H1 (cell line): ENCODE measurements around the gene TMEM44. TPM values are rescaled to one million over a fixed set of nuclear protein-coding genes. Genes with fewer than 3 reads are reported as not detected.

Experiments used
- CTCF ChIA-PET: fragments of 300-600 bp; sonication (Branson Sonifier 250); formaldehyde crosslinking; loops from one replicate; lab custom pipeline; 2021; ENCODE audit not compliant: partially characterized antibody; lab: Charles Lee
- POLR2A ChIA-PET: fragments of 300-600 bp; sonication (Branson Sonifier 250); formaldehyde crosslinking; loops from one replicate; lab custom pipeline; 2021; ENCODE audit warnings: inconsistent platforms; ENCODE audit not compliant: partially characterized antibody; lab: Charles Lee
- DNase-seq, 2 experiments: peaks; one replicate each; pipeline versions ENCODE4 v3.0.0 to v3.0.0-alpha.2; 2010 to 2022; ENCODE audit warnings: low spot score in 2 of 2, low read depth in 1 of 2, mixed read lengths in 1 of 2
- FAIRE-seq: peaks from 2 replicates; lab custom pipeline; 2011; peaks lifted over from hg19 to GRCh38; lab: Jason Lieb, UNC
- H2AFZ ChIP-seq: 2 replicates; pipeline ENCODE4 v1.8.1; 2012; ENCODE audit warnings: low read length, inconsistent platforms
- H2AK5ac ChIP-seq: 2 replicates; pipeline ENCODE4 v1.6.1; 2013; ENCODE audit warnings: low read depth, low read length
- H2BK120ac ChIP-seq: replicated peaks from 2 replicates; pipeline ENCODE3; 2013; ENCODE audit warnings: low read depth, low read length, inconsistent platforms
- H2BK12ac ChIP-seq: 2 replicates; pipeline ENCODE4 v1.6.1; 2013; ENCODE audit warnings: low read depth, low read length
- H2BK15ac ChIP-seq: 2 replicates; pipeline ENCODE4 v1.6.1; 2013; ENCODE audit warnings: low read length
- H2BK20ac ChIP-seq: 2 replicates; pipeline ENCODE4 v1.6.1; 2013; ENCODE audit warnings: low read length
- H2BK5ac ChIP-seq: 2 replicates; pipeline ENCODE4 v1.6.1; 2013; ENCODE audit warnings: low read depth, low read length
- H3K14ac ChIP-seq: 2 replicates; pipeline ENCODE4 v1.6.1; 2013; ENCODE audit warnings: inconsistent platforms; ENCODE audit not compliant: insufficient read length
- H3K18ac ChIP-seq: 2 replicates; pipeline ENCODE4 v1.6.1; 2013; ENCODE audit warnings: low read length; ENCODE audit errors: extremely low read depth
- H3K23ac ChIP-seq: 2 replicates; pipeline ENCODE4 v1.6.1; 2013; ENCODE audit warnings: inconsistent platforms; ENCODE audit not compliant: insufficient read length
- H3K23me2 ChIP-seq: 2 replicates; pipeline ENCODE4 v1.6.1; 2013; ENCODE audit warnings: low read depth, low read length
- H3K27ac ChIP-seq: 2 replicates; pipeline ENCODE4 v1.6.1; 2011; ENCODE audit warnings: low read depth, low read length, inconsistent platforms
- H3K27me3 ChIP-seq, 4 experiments: replicated peaks in 1 of 4; 1 replicate in 1 of 4; 2 replicates in 3 of 4; pipeline versions ENCODE4 v1.6.1 to v1.8.1; 2011 to 2013; ENCODE audit warnings: low read length in 3 of 4, mild to moderate bottlenecking in 3 of 4, inconsistent platforms in 2 of 4, mixed read lengths in 2 of 4, moderate library complexity in 1 of 4; ENCODE audit not compliant: control insufficient read depth in 3 of 4, insufficient read depth in 3 of 4; ENCODE audit errors: extremely low read depth in 1 of 4
- H3K36me3 ChIP-seq, 4 experiments: 2 replicates each; pipeline versions ENCODE4 v1.6.1 to v1.8.1; 2011 to 2013; ENCODE audit warnings: mild to moderate bottlenecking in 4 of 4, low read length in 3 of 4, moderate library complexity in 2 of 4, control low read depth in 1 of 4, inconsistent platforms in 1 of 4; ENCODE audit not compliant: insufficient read depth in 4 of 4, control insufficient read depth in 2 of 4
- H3K4ac ChIP-seq: replicated peaks from 2 replicates; pipeline ENCODE3; 2013; ENCODE audit warnings: low read length, low read depth, mixed read lengths, inconsistent platforms; ENCODE audit not compliant: insufficient read length
- H3K4me1 ChIP-seq, 4 experiments: replicated peaks in 1 of 4; 1 replicate in 1 of 4; 2 replicates in 3 of 4; pipeline versions ENCODE4 v1.6.1 to v1.8.1; 2011 to 2013; ENCODE audit warnings: low read length in 3 of 4, inconsistent platforms in 2 of 4, mixed read lengths in 1 of 4; ENCODE audit not compliant: insufficient read depth in 4 of 4, control insufficient read depth in 3 of 4
- H3K4me2 ChIP-seq, 2 experiments: 2 replicates each; pipeline versions ENCODE4 v1.6.1 to v1.8.1; 2011 to 2013; ENCODE audit warnings: low read depth in 2 of 2, low read length in 2 of 2, control low read depth in 1 of 2, inconsistent platforms in 1 of 2, mild to moderate bottlenecking in 1 of 2; ENCODE audit not compliant: insufficient read depth in 1 of 2
- H3K4me3 ChIP-seq, 4 experiments: fragments of 200-600, 300-600 bp in 1 of 4; sonication (generic), shearing (Covaris generic), sonication (Bioruptor Twin) in 1 of 4; 2 replicates each; pipeline versions ENCODE4 v1.5.1 to v1.8.1; 2011 to 2016; ENCODE audit warnings: low read length in 4 of 4, low read depth in 3 of 4, control low read depth in 2 of 4, inconsistent platforms in 2 of 4, mild to moderate bottlenecking in 2 of 4, mixed read lengths in 1 of 4, moderate library complexity in 1 of 4; ENCODE audit not compliant: insufficient read depth in 2 of 4; ENCODE audit errors: extremely low read depth in 1 of 4
- H3K56ac ChIP-seq: replicated peaks from 2 replicates; pipeline ENCODE3; 2013; ENCODE audit warnings: low read depth, mild to moderate bottlenecking, mixed read lengths, low read length, inconsistent platforms; ENCODE audit not compliant: insufficient read length
- H3K79me1 ChIP-seq: 2 replicates; pipeline ENCODE4 v1.6.1; 2013; ENCODE audit warnings: low read depth, low read length, control low read depth
- H3K79me2 ChIP-seq, 2 experiments: 2 replicates each; pipeline versions ENCODE4 v1.6.1 to v1.8.1; 2012 to 2013; ENCODE audit warnings: low read length in 2 of 2, mild to moderate bottlenecking in 2 of 2, inconsistent platforms in 1 of 2; ENCODE audit not compliant: insufficient read depth in 2 of 2, control insufficient read depth in 1 of 2
- H3K9ac ChIP-seq, 4 experiments: replicated peaks in 1 of 4; 1 replicate in 1 of 4; 2 replicates in 3 of 4; pipeline versions ENCODE4 v1.6.1 to v1.8.1; 2011 to 2013; ENCODE audit warnings: low read depth in 3 of 4, low read length in 3 of 4, control low read depth in 2 of 4, mild to moderate bottlenecking in 2 of 4, moderate library complexity in 2 of 4, inconsistent platforms in 1 of 4; ENCODE audit errors: extremely low read depth in 1 of 4
- H3K9me3 ChIP-seq, 2 experiments: 2 replicates each; pipeline versions ENCODE4 v1.6.1 to v1.8.1; 2012 to 2013; ENCODE audit warnings: mild to moderate bottlenecking in 2 of 2, moderate library complexity in 2 of 2, control low read depth in 1 of 2, inconsistent platforms in 1 of 2, low read depth in 1 of 2, low read length in 1 of 2, mixed read lengths in 1 of 2; ENCODE audit not compliant: insufficient read depth in 2 of 2
- H4K20me1 ChIP-seq, 2 experiments: replicated peaks in 1 of 2; 2 replicates each; pipeline versions ENCODE3 to v1.8.1; 2011 to 2013; ENCODE audit warnings: inconsistent platforms in 2 of 2, low read length in 2 of 2, mild to moderate bottlenecking in 1 of 2; ENCODE audit not compliant: insufficient read depth in 2 of 2, control insufficient read depth in 1 of 2
- H4K5ac ChIP-seq: 2 replicates; pipeline ENCODE4 v1.6.1; 2013; ENCODE audit warnings: low read length, low read depth, mixed read lengths, inconsistent platforms; ENCODE audit not compliant: insufficient read length
- H4K8ac ChIP-seq: 2 replicates; pipeline ENCODE4 v1.8.0; 2013; ENCODE audit warnings: mild to moderate bottlenecking, moderate library complexity, low read length, inconsistent platforms; ENCODE audit not compliant: insufficient read depth; ENCODE audit errors: extremely low read depth
- H4K91ac ChIP-seq: replicated peaks from 2 replicates; pipeline ENCODE3; 2013; ENCODE audit warnings: low read length, mixed read lengths, inconsistent platforms; ENCODE audit not compliant: insufficient read length
- CHD1 ChIP-seq: IDR thresholded peaks from 2 replicates; pipeline ENCODE4 v1.6.1; 2012; ENCODE audit warnings: low read depth, low read length, improper control_type of control experiment
- EP300 ChIP-seq, 2 experiments: IDR thresholded peaks; 1 replicate in 1 of 2; 2 replicates in 1 of 2; pipeline ENCODE4 v1.6.1; 2011 to 2012; ENCODE audit warnings: low read depth in 2 of 2, low read length in 2 of 2, mild to moderate bottlenecking in 2 of 2, borderline replicate concordance in 1 of 2, inconsistent platforms in 1 of 2, moderate library complexity in 1 of 2
- RAD21 ChIP-seq, 2 experiments: IDR thresholded peaks in 1 of 2; conservative IDR thresholded peaks in 1 of 2; 2 replicates each; pipeline ENCODE4 v1.6.1; 2011; ENCODE audit warnings: low read depth in 2 of 2, low read length in 2 of 2, improper control_type of control experiment in 1 of 2, inconsistent platforms in 1 of 2, mild to moderate bottlenecking in 1 of 2, moderate library complexity in 1 of 2
- RFX5 ChIP-seq: IDR thresholded peaks from 2 replicates; pipeline ENCODE4 v1.6.1; 2011; ENCODE audit warnings: low read depth, low read length, improper control_type of control experiment, borderline replicate concordance
- SIN3A ChIP-seq, 2 experiments: IDR thresholded peaks in 1 of 2; conservative IDR thresholded peaks in 1 of 2; 2 replicates each; pipeline ENCODE4 v1.6.1; 2011 to 2012; ENCODE audit warnings: low read length in 2 of 2, improper control_type of control experiment in 1 of 2, low read depth in 1 of 2, mild to moderate bottlenecking in 1 of 2
- SP1 ChIP-seq: IDR thresholded peaks from 2 replicates; pipeline ENCODE4 v1.6.1; 2011; ENCODE audit warnings: low read depth, low read length
- SRF ChIP-seq: IDR thresholded peaks from 2 replicates; pipeline ENCODE4 v1.6.1; 2011; ENCODE audit warnings: mild to moderate bottlenecking, low read depth, low read length, moderate library complexity
- WGBS, 2 experiments: shearing (Covaris generic) in 1 of 2; methylation state at CpG; one replicate each; pipeline versions ENCODE4 v1.1.6 to v1.1.7; 2013 to 2015; ENCODE audit warnings: low lambda C conversion rate in 2 of 2, mixed read lengths in 2 of 2, inconsistent platforms in 1 of 2, low coverage in 1 of 2, missing lambda C conversion rate in 1 of 2; ENCODE audit not compliant: insufficient replicate concordance in 2 of 2, insufficient coverage in 1 of 2, insufficient read length in 1 of 2; ENCODE audit errors: extremely low coverage in 1 of 2, missing lambda C conversion rate in 1 of 2; 5-methylcytosine and 5-hydroxymethylcytosine counted together
- polyA plus RNA-seq, 7 experiments: library from polyadenylated mRNA; depleted of rRNA in 3 of 7; stranded (reverse) in 5 of 7; unstranded in 2 of 7; fragments of >200 nt in 5 of 7; fragments of 200-250 nt in 2 of 7; gene quantifications; 1 replicate in 5 of 7; 2 replicates in 1 of 7; 4 replicates in 1 of 7; pipeline versions ENCODE4 v1.2.1 to v1.2.3, GENCODE V29; 2011 to 2013; ENCODE audit warnings: missing spikeins in 2 of 7, mixed read lengths in 2 of 7
- total RNA-seq: library from RNA; stranded (reverse); fragmentation: NEBNext Ultra II Directional; extraction: Animal tissue kit (Norgen Biotek cat#: 25700); gene quantifications from 2 replicates; pipeline ENCODE4 v1.2.1, GENCODE V29; 2021
- TF ChIP-seq, protein P1 (sequence below), 3 experiments: IDR thresholded peaks; 1 replicate in 2 of 3; 2 replicates in 1 of 3; pipeline versions ENCODE4 v1.5.1 to v1.6.1; 2011; ENCODE audit warnings: low read length in 3 of 3, mild to moderate bottlenecking in 3 of 3, inconsistent platforms in 2 of 3, low read depth in 1 of 3, moderate library complexity in 1 of 3; ENCODE audit not compliant: insufficient read depth in 1 of 3; ENCODE audit errors: control extremely low read depth in 1 of 3

The TMEM44 gene
- total and polyA plus RNA-seq, 2 of the 8 experiments (the other 6 are each of a cell fraction or from before 2014, with no cell fraction given), result 14.0 to 16.7 TPM

DNA sequence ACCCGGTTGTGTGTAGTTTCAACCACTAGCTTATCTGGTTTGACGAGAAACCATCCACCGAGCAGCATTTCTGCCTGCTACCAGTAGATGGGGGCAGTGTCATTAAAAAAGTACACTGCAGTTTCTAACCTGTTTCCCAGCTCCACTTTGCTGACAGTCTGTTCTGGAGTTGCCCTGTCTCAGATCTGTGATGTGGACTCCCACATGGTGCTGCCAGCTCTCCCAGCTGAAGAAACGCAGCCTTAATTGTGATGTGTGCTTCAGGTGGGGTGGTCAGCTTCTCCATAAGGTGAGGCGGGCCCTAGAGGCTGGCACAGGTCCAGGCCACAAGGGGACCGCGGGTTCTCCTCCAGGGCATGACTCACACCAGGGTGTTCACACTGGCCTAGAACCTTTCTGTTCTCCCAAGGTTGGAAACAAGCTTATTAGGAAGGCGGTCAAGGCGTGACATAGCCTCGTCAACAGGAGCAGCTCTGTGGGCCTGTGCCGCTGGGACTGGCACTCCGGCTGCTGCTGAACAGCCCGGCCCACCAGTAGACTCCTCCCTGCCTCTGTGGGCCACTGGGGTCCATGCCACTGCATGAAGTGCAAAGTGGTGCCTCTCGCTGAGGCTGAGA lies 49.6 kb upstream of the TMEM44 start:
- Histone ChIP-seq H3K18ac (no peak overlapping the region), H4K20me1 (peaks cover 0 to 5% of the 10 kb centered on the region in 2 experiments), H4K91ac (peak overlapping the region; percentile 25), H3K14ac (no peak overlapping the region), H3K4me1 (peaks cover 0 to 10% (median 9%) of the 10 kb centered on the region in 4 experiments; a peak in 6 of 7 replicates), H2BK120ac (no peak overlapping the region), H2BK20ac (no peak overlapping the region), H4K8ac (no peak overlapping the region), H3K27ac (no peak overlapping the region), H2BK12ac (no peak overlapping the region), H3K27me3 (peaks cover 7 to 36% (median 29%) of the 10 kb centered on the region in 4 experiments), H3K4me2 (no peak overlapping the region), H3K79me2 (no peaks in the 10 kb centered on the region), H2BK5ac (no peak overlapping the region), H3K79me1 (no peaks in the 10 kb centered on the region), H4K5ac (no peak overlapping the region), H3K4ac (no peak overlapping the region), H3K23ac (no peak overlapping the region), H3K23me2 (peaks cover 19% of the 10 kb centered on the region; the same call in 1 of the 2 replicates), H3K36me3 (no peaks in the 10 kb centered on the region), H2AFZ (no peak overlapping the region), H2BK15ac (no peak overlapping the region), H3K56ac (no peak overlapping the region), H2AK5ac (no peak overlapping the region), H3K4me3 (no peak overlapping the region), H3K9ac (no peak overlapping the region), H3K9me3 (no peaks in the 10 kb centered on the region)
- peak; percentile 92 for FAIRE-seq
- DNase-seq, result peak; percentile 54 to 74
- POLR2A ChIA-PET, result interaction anchor here (1.2 to 1.5 kb wide), 3 partner anchors 10 to 588 kb away, joined by 3 to 4 read pairs (median 4); partner anchors contain the start of gene LSG1
- WGBS, 2 experiments, result 69% methylated on average over 14 of the region's 14 CpGs; no CpG with 5 or more reads in 1 of the 2 experiments
- CTCF ChIA-PET, result interaction anchor here (0.6 to 9.3 kb wide), 97 partner anchors 12 to 588 kb away, joined by 3 to 110 read pairs (median 4); partner anchors contain the start of genes LSG1 and XXYLT1
- TF ChIP-seq RFX5 (no peak), SIN3A (conservative IDR thresholded peaks at IDR 0.05 in 1 of 2, IDR thresholded peaks at IDR 0.05 in 1 of 2; ENCODE audit: low read depth in 1 of 2, low read length in 2 of 2) (0 out of 4 replicates have a peak, but pooled peaks of 1 of the 2 experiments have one; percentile 49), CHD1 (no peak), SP1 (no peak; the same call in 1 of the 2 replicates), EP300 (IDR thresholded peaks at IDR 0.05; ENCODE audit: borderline replicate concordance in 1 of 2, low read depth in 2 of 2, low read length in 2 of 2) (0 out of 3 replicates have a peak, but pooled peaks of 1 of the 2 experiments have one; percentile 14), RAD21 (IDR thresholded peaks at IDR 0.05 in 1 of 2, conservative IDR thresholded peaks at IDR 0.05 in 1 of 2; ENCODE audit: low read depth in 2 of 2, low read length in 2 of 2) (peak; percentile 95 to 99), SRF (no peak)
- TF ChIP-seq, protein P1, sequence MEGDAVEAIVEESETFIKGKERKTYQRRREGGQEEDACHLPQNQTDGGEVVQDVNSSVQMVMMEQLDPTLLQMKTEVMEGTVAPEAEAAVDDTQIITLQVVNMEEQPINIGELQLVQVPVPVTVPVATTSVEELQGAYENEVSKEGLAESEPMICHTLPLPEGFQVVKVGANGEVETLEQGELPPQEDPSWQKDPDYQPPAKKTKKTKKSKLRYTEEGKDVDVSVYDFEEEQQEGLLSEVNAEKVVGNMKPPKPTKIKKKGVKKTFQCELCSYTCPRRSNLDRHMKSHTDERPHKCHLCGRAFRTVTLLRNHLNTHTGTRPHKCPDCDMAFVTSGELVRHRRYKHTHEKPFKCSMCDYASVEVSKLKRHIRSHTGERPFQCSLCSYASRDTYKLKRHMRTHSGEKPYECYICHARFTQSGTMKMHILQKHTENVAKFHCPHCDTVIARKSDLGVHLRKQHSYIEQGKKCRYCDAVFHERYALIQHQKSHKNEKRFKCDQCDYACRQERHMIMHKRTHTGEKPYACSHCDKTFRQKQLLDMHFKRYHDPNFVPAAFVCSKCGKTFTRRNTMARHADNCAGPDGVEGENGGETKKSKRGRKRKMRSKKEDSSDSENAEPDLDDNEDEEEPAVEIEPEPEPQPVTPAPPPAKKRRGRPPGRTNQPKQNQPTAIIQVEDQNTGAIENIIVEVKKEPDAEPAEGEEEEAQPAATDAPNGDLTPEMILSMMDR (IDR thresholded peaks at IDR 0.05; ENCODE audit: control extremely low read depth in 1 of 3, insufficient read depth in 1 of 3, low read depth in 1 of 3, low read length in 3 of 3), result peak; percentile 52 to 96 (median 95)
